Astrocyte (in vitro differentiated cells and primary cell): ENCODE results near the gene FGF9. TPM values are rescaled to one million over a fixed set of nuclear protein-coding genes. Genes with fewer than 3 reads are reported as not detected.

Experiments used
- DNase-seq: peaks from one replicate; pipeline ENCODE4 v3.0.0-alpha.2; 2010; ENCODE audit warnings: low read depth
- FAIRE-seq: peaks from 2 replicates; lab custom pipeline; 2011; peaks lifted over from hg19 to GRCh38; lab: Jason Lieb, UNC
- H2AFZ ChIP-seq: 2 replicates; pipeline ENCODE4 v1.6.0; 2012; ENCODE audit warnings: low read depth, low read length, inconsistent platforms
- H3K27ac ChIP-seq: 2 replicates; pipeline ENCODE4 v1.5.1; 2011; ENCODE audit warnings: low read depth, low read length, inconsistent platforms
- H3K27me3 ChIP-seq: 2 replicates; pipeline ENCODE4 v1.6.0; 2011; ENCODE audit warnings: low read length, inconsistent platforms; ENCODE audit not compliant: insufficient read depth
- H3K36me3 ChIP-seq: 2 replicates; pipeline ENCODE4 v1.5.1; 2011; ENCODE audit warnings: low read length, inconsistent platforms; ENCODE audit not compliant: insufficient read depth
- H3K4me1 ChIP-seq: 2 replicates; pipeline ENCODE4 v1.5.1; 2011; ENCODE audit warnings: low read length, inconsistent platforms; ENCODE audit not compliant: insufficient read depth
- H3K4me2 ChIP-seq: 2 replicates; pipeline ENCODE4 v1.6.0; 2012; ENCODE audit warnings: low read length, inconsistent platforms
- H3K4me3 ChIP-seq: 2 replicates; pipeline ENCODE4 v1.5.1; 2011; ENCODE audit warnings: low read depth, mild to moderate bottlenecking, low read length, inconsistent platforms; ENCODE audit not compliant: insufficient read depth
- H3K79me2 ChIP-seq: 2 replicates; pipeline ENCODE4 v1.6.0; 2012; ENCODE audit warnings: mild to moderate bottlenecking, low read length, inconsistent platforms; ENCODE audit not compliant: insufficient read depth
- H3K9ac ChIP-seq: 2 replicates; pipeline ENCODE4 v1.6.0; 2012; ENCODE audit warnings: mild to moderate bottlenecking, low read length, inconsistent platforms
- H3K9me3 ChIP-seq: 2 replicates; pipeline ENCODE4 v1.5.1; 2012; ENCODE audit warnings: low read depth, mild to moderate bottlenecking, low read length, inconsistent platforms; ENCODE audit not compliant: insufficient read depth
- H4K20me1 ChIP-seq: 2 replicates; pipeline ENCODE4 v1.6.0; 2012; ENCODE audit warnings: low read length, inconsistent platforms; ENCODE audit not compliant: insufficient read depth
- H3K27ac Mint-ChIP-seq: one replicate; pipeline ENCODE4 v1.8.0; 2021; ENCODE audit warnings: mild to moderate bottlenecking, mixed read lengths; ENCODE audit not compliant: unreplicated experiment
- H3K27me3 Mint-ChIP-seq: one replicate; pipeline ENCODE4 v1.8.0; 2021; ENCODE audit warnings: low read depth, mixed read lengths; ENCODE audit not compliant: unreplicated experiment
- H3K36me3 Mint-ChIP-seq: one replicate; pipeline ENCODE4 v1.8.0; 2021; ENCODE audit warnings: low read depth, mixed read lengths; ENCODE audit not compliant: unreplicated experiment
- H3K4me1 Mint-ChIP-seq: one replicate; pipeline ENCODE4 v1.8.0; 2021; ENCODE audit warnings: low read depth, mixed read lengths; ENCODE audit not compliant: unreplicated experiment
- H3K4me3 Mint-ChIP-seq: one replicate; pipeline ENCODE4 v1.8.0; 2021; ENCODE audit warnings: mild to moderate bottlenecking, moderate library complexity, mixed read lengths; ENCODE audit not compliant: unreplicated experiment
- H3K9me3 Mint-ChIP-seq: one replicate; pipeline ENCODE4 v1.8.0; 2021; ENCODE audit warnings: mild to moderate bottlenecking, mixed read lengths; ENCODE audit not compliant: unreplicated experiment
- EZH2 ChIP-seq: IDR thresholded peaks from 2 replicates; pipeline ENCODE4 v1.6.1; 2012; ENCODE audit warnings: mild to moderate bottlenecking, low read length, inconsistent platforms; ENCODE audit not compliant: insufficient read depth
- total RNA-seq: library from RNA; stranded (reverse); gene quantifications from 2 replicates; pipeline ENCODE4 v1.2.1, GENCODE V29; 2021
- TF ChIP-seq, protein P1 (sequence below): IDR thresholded peaks from 2 replicates; pipeline ENCODE4 v1.5.1; 2011; ENCODE audit warnings: low read depth, mild to moderate bottlenecking, inconsistent platforms, low read length, moderate library complexity; ENCODE audit not compliant: insufficient read depth

Gene FGF9
- total RNA-seq, 1 donor from 2014 or later, result 0.27 TPM

GRCh38 chr13:21639561-21639960, 31.3 kb upstream of the FGF9 start:
- Mint-ChIP-seq H3K4me3 (no peak overlapping the region), H3K27ac (no peak overlapping the region), H3K4me1 (peaks cover 5% of the 10 kb centered on the region), H3K36me3 (no peaks in the 10 kb centered on the region), H3K27me3 (no peaks in the 10 kb centered on the region), H3K9me3 (peaks cover 2% of the 10 kb centered on the region)
- H3K36me3 ChIP-seq, result no peaks in the 10 kb centered on the region
- no peak overlapping the region for H3K9ac ChIP-seq
- no peaks in the 10 kb centered on the region for H4K20me1 ChIP-seq
- no peak overlapping the region for H3K4me3 ChIP-seq
- FAIRE-seq (no peak), DNase-seq (no peak)
- no peak overlapping the region for H3K27ac ChIP-seq
- no peaks in the 10 kb centered on the region for H3K79me2 ChIP-seq
- TF ChIP-seq, protein P1, sequence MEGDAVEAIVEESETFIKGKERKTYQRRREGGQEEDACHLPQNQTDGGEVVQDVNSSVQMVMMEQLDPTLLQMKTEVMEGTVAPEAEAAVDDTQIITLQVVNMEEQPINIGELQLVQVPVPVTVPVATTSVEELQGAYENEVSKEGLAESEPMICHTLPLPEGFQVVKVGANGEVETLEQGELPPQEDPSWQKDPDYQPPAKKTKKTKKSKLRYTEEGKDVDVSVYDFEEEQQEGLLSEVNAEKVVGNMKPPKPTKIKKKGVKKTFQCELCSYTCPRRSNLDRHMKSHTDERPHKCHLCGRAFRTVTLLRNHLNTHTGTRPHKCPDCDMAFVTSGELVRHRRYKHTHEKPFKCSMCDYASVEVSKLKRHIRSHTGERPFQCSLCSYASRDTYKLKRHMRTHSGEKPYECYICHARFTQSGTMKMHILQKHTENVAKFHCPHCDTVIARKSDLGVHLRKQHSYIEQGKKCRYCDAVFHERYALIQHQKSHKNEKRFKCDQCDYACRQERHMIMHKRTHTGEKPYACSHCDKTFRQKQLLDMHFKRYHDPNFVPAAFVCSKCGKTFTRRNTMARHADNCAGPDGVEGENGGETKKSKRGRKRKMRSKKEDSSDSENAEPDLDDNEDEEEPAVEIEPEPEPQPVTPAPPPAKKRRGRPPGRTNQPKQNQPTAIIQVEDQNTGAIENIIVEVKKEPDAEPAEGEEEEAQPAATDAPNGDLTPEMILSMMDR, result no peak
- H3K27me3 ChIP-seq, result no peaks in the 10 kb centered on the region
- no peaks in the 10 kb centered on the region for H3K9me3 ChIP-seq
- peaks cover 7% of the 10 kb centered on the region for H3K4me1 ChIP-seq
- no peak overlapping the region for H2AFZ ChIP-seq
- no peak overlapping the region for H3K4me2 ChIP-seq

DNA sequence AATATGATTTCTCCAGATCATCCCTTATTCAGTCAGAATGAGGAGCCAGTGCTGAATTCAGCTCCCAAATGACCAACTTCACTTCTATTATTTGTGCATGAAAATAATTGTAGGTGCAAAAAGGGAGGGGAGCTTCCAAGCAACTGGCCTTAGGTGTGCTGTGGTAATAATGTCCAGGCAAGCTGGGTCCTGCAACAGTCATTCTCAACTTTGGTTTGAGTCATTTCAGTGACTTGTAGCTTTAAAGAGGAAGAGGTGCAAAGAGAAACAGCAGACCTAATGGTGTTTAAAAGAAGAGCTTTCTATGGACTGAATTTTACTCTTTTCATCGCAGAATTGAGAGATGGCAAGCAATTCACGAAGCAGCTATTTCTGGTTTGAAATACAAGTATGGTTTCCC, 29.2 kb upstream of the FGF9 start:
- Histone ChIP-seq H3K4me3 (no peak overlapping the region), H3K27me3 (no peaks in the 10 kb centered on the region), H3K79me2 (no peaks in the 10 kb centered on the region), H3K4me1 (peaks cover 7% of the 10 kb centered on the region), H3K27ac (no peak overlapping the region), H2AFZ (no peak overlapping the region), H3K9me3 (no peaks in the 10 kb centered on the region), H4K20me1 (no peaks in the 10 kb centered on the region), H3K36me3 (no peaks in the 10 kb centered on the region), H3K9ac (no peak overlapping the region), H3K4me2 (no peak overlapping the region)
- Mint-ChIP-seq H3K27me3 (no peaks in the 10 kb centered on the region), H3K4me1 (peaks cover 5% of the 10 kb centered on the region), H3K9me3 (peaks cover 2% of the 10 kb centered on the region), H3K4me3 (no peak overlapping the region), H3K27ac (no peak overlapping the region), H3K36me3 (no peaks in the 10 kb centered on the region)
- no peak for FAIRE-seq
- no peak for DNase-seq
- TF ChIP-seq, protein P1, result no peak
- no peak for TF ChIP-seq EZH2

DNA sequence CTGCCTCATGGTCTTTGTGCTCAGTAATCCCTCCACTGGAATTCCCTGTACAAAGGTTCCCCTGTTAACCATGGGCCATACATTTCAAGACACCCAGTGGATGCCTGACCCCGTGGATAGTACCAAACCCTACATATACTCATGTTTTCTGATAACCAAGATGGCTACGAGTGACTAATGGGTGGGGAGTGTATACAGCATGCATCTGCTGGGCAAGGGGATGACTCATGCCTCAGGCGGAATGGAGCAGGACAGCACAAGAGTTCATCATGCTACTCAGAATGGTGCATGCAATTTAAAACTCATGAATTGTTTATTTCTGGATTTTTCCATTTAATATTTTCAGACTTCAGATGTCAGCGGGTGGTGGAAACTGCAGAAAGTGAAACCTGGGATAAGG, 13.3 kb upstream of the FGF9 start:
- H3K27ac Mint-ChIP-seq, result peak overlapping the region; percentile 68
- H3K36me3 Mint-ChIP-seq, result no peaks in the 10 kb centered on the region
- Histone ChIP-seq H3K36me3 (no peaks in the 10 kb centered on the region), H3K79me2 (no peaks in the 10 kb centered on the region), H3K4me1 (no peaks in the 10 kb centered on the region), H3K27me3 (peaks cover 3% of the 10 kb centered on the region), H3K4me3 (no peak overlapping the region), H2AFZ (peak overlapping the region; percentile 12), H3K4me2 (no peak overlapping the region), H3K9me3 (peaks cover 2% of the 10 kb centered on the region), H3K9ac (no peak overlapping the region), H4K20me1 (no peaks in the 10 kb centered on the region), H3K27ac (no peak overlapping the region)
- TF ChIP-seq EZH2, result no peak
- TF ChIP-seq, protein P1, result no peak
- H3K4me1 Mint-ChIP-seq, result peaks cover 7% of the 10 kb centered on the region
- no peaks in the 10 kb centered on the region for H3K27me3 Mint-ChIP-seq
- no peak overlapping the region for H3K4me3 Mint-ChIP-seq
- H3K9me3 Mint-ChIP-seq, result peaks cover 4% of the 10 kb centered on the region
- DNase-seq (peak; percentile 52), FAIRE-seq (no peak)
